ENCODE measurements around the gene SNCAIP.

Gene SNCAIP

GRCh38 chr5:122363623-122364022 is 51.6 kb downstream of the SNCAIP start:
- H3K9me3 ChIP-seq (ENCODE audit: control insufficient read depth, low read length), result no peaks in the 10 kb centered on the region
- no peak overlapping the region for H3K4me3 ChIP-seq (ENCODE audit: low read depth, low read length)
- H3K27ac ChIP-seq, result no peak overlapping the region
- no peaks in the 10 kb centered on the region for H3K36me3 ChIP-seq (ENCODE audit: control insufficient read depth, insufficient read depth, low read length)
- H3K9ac ChIP-seq, result no peak overlapping the region
- H3K27me3 ChIP-seq (ENCODE audit: control insufficient read depth, insufficient read depth, low read length), result no peaks in the 10 kb centered on the region
- TF ChIP-seq CTCF (IDR thresholded peaks at IDR 0.05), result no peak
- H3K79me2 ChIP-seq, result no peaks in the 10 kb centered on the region
- no peak overlapping the region for H2AFZ ChIP-seq
- no peak overlapping the region for H3K4me2 ChIP-seq (ENCODE audit: low read length)
- no peaks in the 10 kb centered on the region for H3K4me1 ChIP-seq

- no peak overlapping the region for H3K27ac ChIP-seq
- no peaks in the 10 kb centered on the region for H3K9me3 ChIP-seq (ENCODE audit: control insufficient read depth, low read length)
- H3K9ac ChIP-seq, result no peak overlapping the region
- no peaks in the 10 kb centered on the region for H3K27me3 ChIP-seq (ENCODE audit: control insufficient read depth, insufficient read depth, low read length)
- H3K4me1 ChIP-seq, result no peaks in the 10 kb centered on the region
- no peak overlapping the region for H3K4me2 ChIP-seq (ENCODE audit: low read length)
- H3K79me2 ChIP-seq, result no peaks in the 10 kb centered on the region
- H2AFZ ChIP-seq, result no peak overlapping the region
- TF ChIP-seq CTCF (IDR thresholded peaks at IDR 0.05), result no peak
- no peak overlapping the region for H3K4me3 ChIP-seq (ENCODE audit: low read depth, low read length)
- no peaks in the 10 kb centered on the region for H3K36me3 ChIP-seq (ENCODE audit: control insufficient read depth, insufficient read depth, low read length)
These were observed 54.5 kb downstream of the SNCAIP start for GRCh38 chr5:122366501-122366900.

GRCh38 chr5:122367456-122367855 is 55.4 kb downstream of the SNCAIP start:
- H3K9ac ChIP-seq, result no peak overlapping the region
- no peak overlapping the region for H3K4me2 ChIP-seq (ENCODE audit: low read length)
- no peaks in the 10 kb centered on the region for H3K36me3 ChIP-seq (ENCODE audit: control insufficient read depth, insufficient read depth, low read length)
- no peaks in the 10 kb centered on the region for H3K79me2 ChIP-seq
- TF ChIP-seq CTCF (IDR thresholded peaks at IDR 0.05), result no peak
- no peak overlapping the region for H3K4me3 ChIP-seq (ENCODE audit: low read depth, low read length)
- no peak overlapping the region for H2AFZ ChIP-seq
- no peaks in the 10 kb centered on the region for H3K4me1 ChIP-seq
- no peaks in the 10 kb centered on the region for H3K9me3 ChIP-seq (ENCODE audit: control insufficient read depth, low read length)
- H3K27me3 ChIP-seq (ENCODE audit: control insufficient read depth, insufficient read depth, low read length), result no peaks in the 10 kb centered on the region
- H3K27ac ChIP-seq, result no peak overlapping the region

- no peak overlapping the region for H3K4me2 ChIP-seq (ENCODE audit: low read length)
- no peak overlapping the region for H3K9ac ChIP-seq
- no peak for TF ChIP-seq CTCF (IDR thresholded peaks at IDR 0.05)
- H3K27ac ChIP-seq, result no peak overlapping the region
- H3K4me1 ChIP-seq, result no peaks in the 10 kb centered on the region
- no peaks in the 10 kb centered on the region for H3K27me3 ChIP-seq (ENCODE audit: control insufficient read depth, insufficient read depth, low read length)
- H3K36me3 ChIP-seq (ENCODE audit: control insufficient read depth, insufficient read depth, low read length), result no peaks in the 10 kb centered on the region
- no peaks in the 10 kb centered on the region for H3K9me3 ChIP-seq (ENCODE audit: control insufficient read depth, low read length)
- H2AFZ ChIP-seq, result no peak overlapping the region
- H3K79me2 ChIP-seq, result no peaks in the 10 kb centered on the region
- H3K4me3 ChIP-seq (ENCODE audit: low read depth, low read length), result no peak overlapping the region
These were observed 56.6 kb downstream of the SNCAIP start for GRCh38 chr5:122368510-122369251.

- no peak for TF ChIP-seq CTCF (IDR thresholded peaks at IDR 0.05)
- Histone ChIP-seq H3K9ac (no peak overlapping the region), H3K4me2 (ENCODE audit: low read length) (no peak overlapping the region), H3K36me3 (ENCODE audit: control insufficient read depth, insufficient read depth, low read length) (no peaks in the 10 kb centered on the region), H3K4me3 (ENCODE audit: low read depth, low read length) (no peak overlapping the region), H3K27me3 (ENCODE audit: control insufficient read depth, insufficient read depth, low read length) (no peaks in the 10 kb centered on the region), H3K27ac (no peak overlapping the region), H3K4me1 (no peaks in the 10 kb centered on the region), H3K79me2 (no peaks in the 10 kb centered on the region), H3K9me3 (ENCODE audit: control insufficient read depth, low read length) (no peaks in the 10 kb centered on the region), H2AFZ (no peak overlapping the region)
These were observed 57.3 kb downstream of the SNCAIP start for GRCh38 chr5:122369253-122369815.

Data from parathyroid adenoma (tissue), 2 donors.